Measurements from ENCODE around the gene PARD3B. TPM values are rescaled to one million over a fixed set of nuclear protein-coding genes. Genes with fewer than 3 reads are reported as not detected.

The PARD3B gene
- total RNA-seq, 2 donors from 2014 or later = 15.0 to 17.8 TPM

DNA sequence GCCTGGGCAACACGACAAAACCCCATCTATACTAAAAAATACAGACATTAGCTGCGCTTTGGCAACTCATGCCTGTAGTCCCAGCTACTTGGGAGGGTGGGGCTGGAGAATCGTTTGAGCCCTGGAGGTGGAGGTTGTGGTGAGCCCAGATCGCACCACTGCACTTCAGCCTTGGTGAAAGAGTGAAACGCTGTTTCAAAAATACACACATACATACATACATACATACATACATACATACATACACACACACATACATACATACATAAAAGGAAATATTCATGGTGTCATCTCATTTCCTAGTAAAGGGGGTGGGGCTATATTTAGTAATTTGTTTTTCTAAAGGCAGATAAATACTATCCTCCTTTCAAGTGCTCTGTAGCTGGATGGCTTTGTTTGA, 205.1 kb downstream of the PARD3B start:
- no peak overlapping the region for H3K4me3 ChIP-seq
- TF ChIP-seq POLR2A (IDR thresholded peaks at IDR 0.05) = no peak
- TF ChIP-seq, protein P1, sequence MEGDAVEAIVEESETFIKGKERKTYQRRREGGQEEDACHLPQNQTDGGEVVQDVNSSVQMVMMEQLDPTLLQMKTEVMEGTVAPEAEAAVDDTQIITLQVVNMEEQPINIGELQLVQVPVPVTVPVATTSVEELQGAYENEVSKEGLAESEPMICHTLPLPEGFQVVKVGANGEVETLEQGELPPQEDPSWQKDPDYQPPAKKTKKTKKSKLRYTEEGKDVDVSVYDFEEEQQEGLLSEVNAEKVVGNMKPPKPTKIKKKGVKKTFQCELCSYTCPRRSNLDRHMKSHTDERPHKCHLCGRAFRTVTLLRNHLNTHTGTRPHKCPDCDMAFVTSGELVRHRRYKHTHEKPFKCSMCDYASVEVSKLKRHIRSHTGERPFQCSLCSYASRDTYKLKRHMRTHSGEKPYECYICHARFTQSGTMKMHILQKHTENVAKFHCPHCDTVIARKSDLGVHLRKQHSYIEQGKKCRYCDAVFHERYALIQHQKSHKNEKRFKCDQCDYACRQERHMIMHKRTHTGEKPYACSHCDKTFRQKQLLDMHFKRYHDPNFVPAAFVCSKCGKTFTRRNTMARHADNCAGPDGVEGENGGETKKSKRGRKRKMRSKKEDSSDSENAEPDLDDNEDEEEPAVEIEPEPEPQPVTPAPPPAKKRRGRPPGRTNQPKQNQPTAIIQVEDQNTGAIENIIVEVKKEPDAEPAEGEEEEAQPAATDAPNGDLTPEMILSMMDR (IDR thresholded peaks at IDR 0.05) = no peak
- intact Hi-C loops (cut with DNase I) = no loop called here
- no peaks in the 10 kb centered on the region for H3K27me3 ChIP-seq
- H3K4me1 ChIP-seq = no peaks in the 10 kb centered on the region
- DNase-seq (no peak), ATAC-seq (no peak)
- H3K9me3 ChIP-seq = no peaks in the 10 kb centered on the region
- 88 to 96% methylated on average over 5 of the region's 5 CpGs for WGBS, 2 donors
- no peak overlapping the region for H3K27ac ChIP-seq
- no peaks in the 10 kb centered on the region for H3K36me3 ChIP-seq (replicated peaks in 1 of 2; ENCODE audit: insufficient read depth in 1 of 2, low read depth in 2 of 2)

DNA sequence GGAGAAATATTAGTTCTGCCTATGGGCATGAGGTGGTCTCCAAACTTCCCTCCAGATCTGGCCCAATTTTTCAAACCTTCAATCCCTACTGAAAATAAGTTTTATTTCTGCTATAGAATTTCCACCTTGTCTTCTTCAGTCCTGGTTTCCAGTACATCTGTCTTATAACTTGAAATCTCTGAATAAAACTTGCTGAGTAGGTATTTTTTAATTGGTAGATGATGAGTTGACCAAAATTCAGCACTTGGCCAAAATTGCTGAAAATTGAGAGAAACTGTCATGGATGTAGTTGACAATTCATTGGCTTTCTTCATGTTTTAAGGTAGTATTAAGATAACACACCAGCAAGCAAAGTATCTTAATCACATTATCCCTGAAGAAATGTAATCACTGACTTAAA, 206.2 kb downstream of the PARD3B start:
- Histone ChIP-seq H3K4me1 (no peaks in the 10 kb centered on the region), H3K27me3 (no peaks in the 10 kb centered on the region), H3K9me3 (no peaks in the 10 kb centered on the region), H3K36me3 (replicated peaks in 1 of 2; ENCODE audit: insufficient read depth in 1 of 2, low read depth in 2 of 2) (no peaks in the 10 kb centered on the region), H3K4me3 (no peak overlapping the region), H3K27ac (no peak overlapping the region)
- DNase-seq (no peak), ATAC-seq (no peak)
- intact Hi-C loops (cut with DNase I) = no loop called here
- TF ChIP-seq, protein P1 (IDR thresholded peaks at IDR 0.05) = no peak
- no peak for TF ChIP-seq POLR2A (IDR thresholded peaks at IDR 0.05)

DNA sequence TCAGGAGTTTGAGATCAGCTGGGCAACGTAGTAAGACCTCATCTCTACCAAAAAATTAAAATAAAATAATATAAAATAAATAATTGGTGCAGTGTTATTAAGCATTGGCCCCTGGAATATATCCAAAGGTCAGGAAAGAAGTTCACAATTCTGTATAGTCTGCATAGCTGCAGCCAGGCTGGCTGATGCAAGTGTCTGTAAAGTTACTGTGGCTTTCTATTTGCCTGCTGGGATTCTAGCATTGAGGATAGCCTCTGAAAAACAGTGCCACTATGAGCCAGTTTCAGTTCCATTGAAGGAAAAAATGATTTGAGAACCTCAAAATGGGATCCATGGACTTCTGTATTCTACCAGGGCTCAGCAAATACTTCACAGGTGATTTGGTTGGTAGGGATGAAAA, 208.6 kb downstream of the PARD3B start:
- H3K27ac ChIP-seq = no peak overlapping the region
- TF ChIP-seq POLR2A (IDR thresholded peaks at IDR 0.05) = no peak
- TF ChIP-seq, protein P1 (IDR thresholded peaks at IDR 0.05) = no peak
- DNase-seq (no peak), ATAC-seq (no peak)
- H3K27me3 ChIP-seq = no peaks in the 10 kb centered on the region
- intact Hi-C loops (cut with DNase I) = no loop called here
- no peaks in the 10 kb centered on the region for H3K9me3 ChIP-seq
- H3K36me3 ChIP-seq (replicated peaks in 1 of 2; ENCODE audit: insufficient read depth in 1 of 2, low read depth in 2 of 2) = no peaks in the 10 kb centered on the region
- WGBS, 2 donors = 88% methylated on average over 1 of the region's 1 CpG
- H3K4me3 ChIP-seq = no peak overlapping the region
- H3K4me1 ChIP-seq = peaks cover 8% of the 10 kb centered on the region

DNA sequence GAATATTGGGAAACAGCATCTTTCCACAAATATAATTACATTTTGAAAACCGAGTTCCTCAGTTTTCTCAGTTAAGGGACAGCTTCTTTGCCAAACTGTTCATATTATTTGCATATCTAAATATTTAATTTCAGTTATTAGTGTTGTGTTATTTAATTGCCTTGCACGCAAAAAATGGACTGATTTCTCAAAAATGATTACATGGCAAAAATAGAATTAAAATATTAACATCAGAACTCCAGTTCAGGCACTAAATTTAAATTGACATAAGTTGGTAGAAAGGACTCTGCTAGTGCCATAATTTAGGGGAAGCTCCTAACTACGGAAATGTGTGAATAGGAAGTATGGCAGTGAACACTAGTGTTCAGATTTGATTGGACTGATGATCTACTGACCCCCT, 209.6 kb downstream of the PARD3B start:
- Histone ChIP-seq H3K4me1 (peaks cover 8% of the 10 kb centered on the region), H3K4me3 (no peak overlapping the region), H3K9me3 (no peaks in the 10 kb centered on the region), H3K27me3 (no peaks in the 10 kb centered on the region), H3K27ac (no peak overlapping the region), H3K36me3 (replicated peaks in 1 of 2; ENCODE audit: insufficient read depth in 1 of 2, low read depth in 2 of 2) (no peaks in the 10 kb centered on the region)
- ATAC-seq (no peak), DNase-seq (no peak)
- intact Hi-C loops (cut with DNase I) = no loop called here
- TF ChIP-seq POLR2A (IDR thresholded peaks at IDR 0.05) = no peak
- TF ChIP-seq, protein P1 (IDR thresholded peaks at IDR 0.05) = no peak
- WGBS, 2 donors = 91 to 94% methylated on average over 3 of the region's 3 CpGs

DNA sequence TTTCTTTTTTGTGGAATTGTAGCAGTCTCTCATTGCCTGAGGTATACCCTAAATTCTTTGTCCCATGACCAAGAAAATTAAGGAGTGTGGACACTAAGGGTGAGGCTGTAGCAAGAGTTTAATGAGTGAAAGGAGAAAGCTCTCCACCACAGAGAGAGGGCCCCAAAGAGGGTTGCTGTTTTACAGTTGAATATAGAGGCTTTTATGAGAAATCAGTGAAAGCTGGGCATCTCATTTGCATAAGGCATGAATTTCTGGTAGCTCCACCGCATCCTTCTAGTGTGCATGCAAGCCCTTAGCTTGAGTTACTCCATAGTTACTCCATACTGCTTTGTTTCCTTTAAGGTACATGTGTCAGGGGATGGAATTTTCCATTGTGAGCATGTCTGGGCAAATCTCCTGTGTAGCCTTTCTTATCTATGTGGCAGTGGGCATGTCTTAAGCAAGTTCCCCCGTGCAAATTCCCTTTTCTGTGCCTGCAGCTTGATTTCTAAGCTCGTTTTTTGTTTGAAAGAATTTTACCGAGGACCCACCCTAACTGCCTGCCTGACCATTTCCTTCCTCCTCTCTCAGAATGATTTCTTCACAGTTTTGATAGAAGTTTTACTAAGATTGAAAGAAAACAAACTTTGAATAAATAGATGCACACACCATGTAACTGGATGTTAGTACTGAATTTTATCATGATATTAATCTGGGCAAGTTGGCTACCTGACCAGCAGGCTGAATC, 218.9 kb downstream of the PARD3B start:
- no peaks in the 10 kb centered on the region for H3K27me3 ChIP-seq
- H3K4me3 ChIP-seq = no peak overlapping the region
- intact Hi-C loops (cut with DNase I) = no loop called here
- no peaks in the 10 kb centered on the region for H3K36me3 ChIP-seq (replicated peaks in 1 of 2; ENCODE audit: insufficient read depth in 1 of 2, low read depth in 2 of 2)
- no peak overlapping the region for H3K27ac ChIP-seq
- H3K4me1 ChIP-seq = no peaks in the 10 kb centered on the region
- DNase-seq (no peak), ATAC-seq (no peak)
- TF ChIP-seq, protein P1 (IDR thresholded peaks at IDR 0.05) = no peak
- no peak for TF ChIP-seq POLR2A (IDR thresholded peaks at IDR 0.05)
- H3K9me3 ChIP-seq = peaks cover 0 to 7% (median 0%) of the 10 kb centered on the region in 3 donors
- WGBS, 2 donors = 93 to 95% methylated on average over 4 of the region's 4 CpGs
